Measurements from ENCODE around the gene ZNF747.

Gene ZNF747

GRCh38 chr16:30491229-30491628 is 43.4 kb downstream of the ZNF747 start:
- H3K9ac ChIP-seq (ENCODE audit: low read depth in 1 of 2, low read length in 2 of 2) = no peak overlapping the region
- peaks cover 0 to 14% of the 10 kb centered on the region in 2 donors for H3K36me3 ChIP-seq (ENCODE audit: control insufficient read depth in 2 of 2, insufficient read depth in 2 of 2, low read length in 2 of 2)
- no peaks in the 10 kb centered on the region for H3K9me3 ChIP-seq (ENCODE audit: control insufficient read depth in 2 of 2, low read length in 2 of 2)
- H3K4me1 ChIP-seq (ENCODE audit: control insufficient read depth in 2 of 2, insufficient read depth in 2 of 2, low read length in 2 of 2) = no peaks in the 10 kb centered on the region
- no peaks in the 10 kb centered on the region for H3K27me3 ChIP-seq (ENCODE audit: control insufficient read depth in 2 of 2, insufficient read depth in 2 of 2, low read length in 2 of 2)
- H3K4me3 ChIP-seq (ENCODE audit: low read length in 2 of 2) = no peak overlapping the region
- H3K27ac ChIP-seq (ENCODE audit: low read depth in 2 of 2, low read length in 2 of 2) = no peak overlapping the region

- Histone ChIP-seq H3K27ac (ENCODE audit: low read depth in 2 of 2, low read length in 2 of 2) (no peak overlapping the region), H3K36me3 (ENCODE audit: control insufficient read depth in 2 of 2, insufficient read depth in 2 of 2, low read length in 2 of 2) (peaks cover 0 to 9% of the 10 kb centered on the region in 2 donors), H3K4me1 (ENCODE audit: control insufficient read depth in 2 of 2, insufficient read depth in 2 of 2, low read length in 2 of 2) (no peaks in the 10 kb centered on the region), H3K27me3 (ENCODE audit: control insufficient read depth in 2 of 2, insufficient read depth in 2 of 2, low read length in 2 of 2) (no peaks in the 10 kb centered on the region), H3K4me3 (ENCODE audit: low read length in 2 of 2) (no peak overlapping the region), H3K9ac (ENCODE audit: low read depth in 1 of 2, low read length in 2 of 2) (no peak overlapping the region), H3K9me3 (ENCODE audit: control insufficient read depth in 2 of 2, low read length in 2 of 2) (no peaks in the 10 kb centered on the region)
Measured at GRCh38 chr16:30490210-30490609, 44.4 kb downstream of the ZNF747 start.

- Histone ChIP-seq H3K9me3 (ENCODE audit: control insufficient read depth in 2 of 2, low read length in 2 of 2) (no peaks in the 10 kb centered on the region), H3K27me3 (ENCODE audit: control insufficient read depth in 2 of 2, insufficient read depth in 2 of 2, low read length in 2 of 2) (no peaks in the 10 kb centered on the region), H3K36me3 (ENCODE audit: control insufficient read depth in 2 of 2, insufficient read depth in 2 of 2, low read length in 2 of 2) (peaks cover 0 to 3% of the 10 kb centered on the region in 2 donors), H3K27ac (ENCODE audit: low read depth in 2 of 2, low read length in 2 of 2) (no peak overlapping the region), H3K4me3 (ENCODE audit: low read length in 2 of 2) (no peak overlapping the region), H3K4me1 (ENCODE audit: control insufficient read depth in 2 of 2, insufficient read depth in 2 of 2, low read length in 2 of 2) (no peaks in the 10 kb centered on the region), H3K9ac (ENCODE audit: low read depth in 1 of 2, low read length in 2 of 2) (no peak overlapping the region)
Measured at GRCh38 chr16:30488764-30489605, 45.7 kb downstream of the ZNF747 start.

GRCh38 chr16:30485818-30486436 is 48.7 kb downstream of the ZNF747 start:
- peaks cover 0 to 4% of the 10 kb centered on the region in 2 donors for H3K36me3 ChIP-seq (ENCODE audit: control insufficient read depth in 2 of 2, insufficient read depth in 2 of 2, low read length in 2 of 2)
- H3K27ac ChIP-seq (ENCODE audit: low read depth in 2 of 2, low read length in 2 of 2) = no peak overlapping the region
- H3K4me3 ChIP-seq (ENCODE audit: low read length in 2 of 2) = no peak overlapping the region
- H3K27me3 ChIP-seq (ENCODE audit: control insufficient read depth in 2 of 2, insufficient read depth in 2 of 2, low read length in 2 of 2) = no peaks in the 10 kb centered on the region
- no peaks in the 10 kb centered on the region for H3K4me1 ChIP-seq (ENCODE audit: control insufficient read depth in 2 of 2, insufficient read depth in 2 of 2, low read length in 2 of 2)
- no peaks in the 10 kb centered on the region for H3K9me3 ChIP-seq (ENCODE audit: control insufficient read depth in 2 of 2, low read length in 2 of 2)
- H3K9ac ChIP-seq (ENCODE audit: low read depth in 1 of 2, low read length in 2 of 2) = no peak overlapping the region

GRCh38 chr16:30484887-30485286 is 49.8 kb downstream of the ZNF747 start:
- Histone ChIP-seq H3K27ac (ENCODE audit: low read depth in 2 of 2, low read length in 2 of 2) (no peak overlapping the region), H3K36me3 (ENCODE audit: control insufficient read depth in 2 of 2, insufficient read depth in 2 of 2, low read length in 2 of 2) (peaks cover 0 to 4% of the 10 kb centered on the region in 2 donors), H3K27me3 (ENCODE audit: control insufficient read depth in 2 of 2, insufficient read depth in 2 of 2, low read length in 2 of 2) (no peaks in the 10 kb centered on the region), H3K4me1 (ENCODE audit: control insufficient read depth in 2 of 2, insufficient read depth in 2 of 2, low read length in 2 of 2) (no peaks in the 10 kb centered on the region), H3K9ac (ENCODE audit: low read depth in 1 of 2, low read length in 2 of 2) (no peak overlapping the region), H3K4me3 (ENCODE audit: low read length in 2 of 2) (no peak overlapping the region), H3K9me3 (ENCODE audit: control insufficient read depth in 2 of 2, low read length in 2 of 2) (no peaks in the 10 kb centered on the region)

GRCh38 chr16:30482366-30482765 is 52.3 kb downstream of the ZNF747 start:
- Histone ChIP-seq H3K9ac (ENCODE audit: low read depth in 1 of 2, low read length in 2 of 2) (no peak overlapping the region), H3K36me3 (ENCODE audit: control insufficient read depth in 2 of 2, insufficient read depth in 2 of 2, low read length in 2 of 2) (peaks cover 0 to 4% of the 10 kb centered on the region in 2 donors), H3K4me1 (ENCODE audit: control insufficient read depth in 2 of 2, insufficient read depth in 2 of 2, low read length in 2 of 2) (no peaks in the 10 kb centered on the region), H3K27me3 (ENCODE audit: control insufficient read depth in 2 of 2, insufficient read depth in 2 of 2, low read length in 2 of 2) (no peaks in the 10 kb centered on the region), H3K27ac (ENCODE audit: low read depth in 2 of 2, low read length in 2 of 2) (no peak overlapping the region), H3K4me3 (ENCODE audit: low read length in 2 of 2) (no peak overlapping the region), H3K9me3 (ENCODE audit: control insufficient read depth in 2 of 2, low read length in 2 of 2) (no peaks in the 10 kb centered on the region)

GRCh38 chr16:30481381-30481780 is 53.3 kb downstream of the ZNF747 start:
- no peak overlapping the region for H3K4me3 ChIP-seq (ENCODE audit: low read length in 2 of 2)
- H3K9ac ChIP-seq (ENCODE audit: low read depth in 1 of 2, low read length in 2 of 2) = no peak overlapping the region
- no peaks in the 10 kb centered on the region for H3K27me3 ChIP-seq (ENCODE audit: control insufficient read depth in 2 of 2, insufficient read depth in 2 of 2, low read length in 2 of 2)
- no peak overlapping the region for H3K27ac ChIP-seq (ENCODE audit: low read depth in 2 of 2, low read length in 2 of 2)
- H3K4me1 ChIP-seq (ENCODE audit: control insufficient read depth in 2 of 2, insufficient read depth in 2 of 2, low read length in 2 of 2) = no peaks in the 10 kb centered on the region
- peaks cover 0 to 4% of the 10 kb centered on the region in 2 donors for H3K36me3 ChIP-seq (ENCODE audit: control insufficient read depth in 2 of 2, insufficient read depth in 2 of 2, low read length in 2 of 2)
- no peaks in the 10 kb centered on the region for H3K9me3 ChIP-seq (ENCODE audit: control insufficient read depth in 2 of 2, low read length in 2 of 2)
